Suprapubic skin (tissue), 4 donors: ENCODE measurements around the gene ARHGEF28. TPM values are rescaled to one million over a fixed set of nuclear protein-coding genes. Genes with fewer than 3 reads are reported as not detected.

Experiments used
- DNase-seq, 2 donors: peaks; one replicate each; pipeline ENCODE4 v3.0.0-alpha.2; 2019; ENCODE audit warnings: low spot score in 2 of 2
- H3K27ac ChIP-seq: fragments of 200-600 bp; sonication (generic); one replicate; pipeline ENCODE4 v1.5.1; 2019
- H3K27me3 ChIP-seq: fragments of 200-600 bp; sonication (generic); one replicate; pipeline ENCODE4 v1.5.1; 2019
- H3K36me3 ChIP-seq: fragments of 200-600 bp; sonication (generic); one replicate; pipeline ENCODE4 v1.5.1; 2019
- H3K4me1 ChIP-seq: fragments of 200-600 bp; sonication (generic); one replicate; pipeline ENCODE4 v1.5.1; 2019
- H3K4me3 ChIP-seq: fragments of 200-600 bp; sonication (generic); one replicate; pipeline ENCODE4 v1.5.1; 2019; ENCODE audit warnings: mild to moderate bottlenecking
- H3K9me3 ChIP-seq: fragments of 200-600 bp; sonication (generic); one replicate; pipeline ENCODE4 v1.5.1; 2019
- EP300 ChIP-seq: sonication (generic); formaldehyde crosslinking; IDR thresholded peaks from one replicate; pipeline ENCODE4 v1.6.1; 2017; ENCODE audit warnings: antibody characterized with exemption
- POLR2A ChIP-seq, 2 donors: fragments of 450-650 bp; IDR thresholded peaks; one replicate each; pipeline ENCODE4 v1.6.1; 2017; ENCODE audit warnings: antibody characterized with exemption in 2 of 2, mild to moderate bottlenecking in 2 of 2, moderate library complexity in 2 of 2
- POLR2AphosphoS5 ChIP-seq, 3 donors: sonication (generic); formaldehyde crosslinking; IDR thresholded peaks; one replicate each; pipeline ENCODE4 v1.6.1; 2017; ENCODE audit warnings: antibody characterized with exemption in 3 of 3
- WGBS: methylation state at CpG from one replicate; pipeline ENCODE4 v1.1.5; 2018; 5-methylcytosine and 5-hydroxymethylcytosine counted together
- total RNA-seq, 4 donors: library from RNA; depleted of rRNA; stranded (reverse); fragments of >200 nt; gene quantifications; one replicate each; pipeline ENCODE4 v1.1.0, GENCODE V29; 2016
- TF ChIP-seq, protein P1 (sequence below), 2 donors: fragments of 200-600 bp in 1 of 2; fragments of 450-650 bp in 1 of 2; sonication (generic) in 1 of 2; IDR thresholded peaks; one replicate each; pipeline ENCODE4 v1.5.1; 2016 to 2019; ENCODE audit warnings: antibody characterized with exemption in 2 of 2, mild to moderate bottlenecking in 1 of 2, moderate library complexity in 1 of 2

The ARHGEF28 gene
- total RNA-seq, 4 donors from 2014 or later: 25.6 to 104 (median 39.1) TPM

DNA sequence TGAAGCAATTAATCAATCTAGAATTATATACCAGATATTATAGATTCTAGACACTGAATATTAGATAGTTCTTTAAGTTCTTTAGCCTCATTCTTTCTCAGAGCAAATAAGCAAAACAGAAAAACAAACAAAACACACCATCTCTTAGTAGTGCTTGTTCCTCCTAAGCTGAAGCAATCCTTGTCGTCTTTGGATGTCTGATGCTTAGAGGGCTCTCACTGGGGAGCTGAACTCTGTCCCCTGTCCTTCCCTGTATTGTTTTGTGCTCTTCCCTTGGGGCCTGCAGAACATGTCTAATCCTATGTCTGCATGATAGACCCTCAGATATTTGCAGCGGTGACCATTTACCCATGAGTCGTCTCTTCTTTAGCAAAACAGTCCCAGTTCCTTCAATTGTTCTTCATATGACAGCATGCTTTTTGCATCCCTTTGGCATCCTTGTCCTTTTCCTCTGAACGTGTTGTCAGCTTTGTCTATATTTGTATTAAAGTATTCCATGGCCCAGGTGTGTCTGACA is 114.3 kb downstream of the ARHGEF28 start:
- WGBS: 66% methylated on average over 4 of the region's 4 CpGs
- H3K36me3 ChIP-seq: no peaks in the 10 kb centered on the region
- no peaks in the 10 kb centered on the region for H3K4me1 ChIP-seq
- H3K9me3 ChIP-seq: no peaks in the 10 kb centered on the region
- TF ChIP-seq POLR2A (IDR thresholded peaks at IDR 0.05) (no peak), POLR2AphosphoS5 (IDR thresholded peaks at IDR 0.05) (no peak), EP300 (no peak)
- TF ChIP-seq, protein P1, sequence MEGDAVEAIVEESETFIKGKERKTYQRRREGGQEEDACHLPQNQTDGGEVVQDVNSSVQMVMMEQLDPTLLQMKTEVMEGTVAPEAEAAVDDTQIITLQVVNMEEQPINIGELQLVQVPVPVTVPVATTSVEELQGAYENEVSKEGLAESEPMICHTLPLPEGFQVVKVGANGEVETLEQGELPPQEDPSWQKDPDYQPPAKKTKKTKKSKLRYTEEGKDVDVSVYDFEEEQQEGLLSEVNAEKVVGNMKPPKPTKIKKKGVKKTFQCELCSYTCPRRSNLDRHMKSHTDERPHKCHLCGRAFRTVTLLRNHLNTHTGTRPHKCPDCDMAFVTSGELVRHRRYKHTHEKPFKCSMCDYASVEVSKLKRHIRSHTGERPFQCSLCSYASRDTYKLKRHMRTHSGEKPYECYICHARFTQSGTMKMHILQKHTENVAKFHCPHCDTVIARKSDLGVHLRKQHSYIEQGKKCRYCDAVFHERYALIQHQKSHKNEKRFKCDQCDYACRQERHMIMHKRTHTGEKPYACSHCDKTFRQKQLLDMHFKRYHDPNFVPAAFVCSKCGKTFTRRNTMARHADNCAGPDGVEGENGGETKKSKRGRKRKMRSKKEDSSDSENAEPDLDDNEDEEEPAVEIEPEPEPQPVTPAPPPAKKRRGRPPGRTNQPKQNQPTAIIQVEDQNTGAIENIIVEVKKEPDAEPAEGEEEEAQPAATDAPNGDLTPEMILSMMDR (IDR thresholded peaks at IDR 0.05): no peak
- H3K4me3 ChIP-seq: no peak overlapping the region
- H3K27me3 ChIP-seq: no peaks in the 10 kb centered on the region
- H3K27ac ChIP-seq: no peak overlapping the region
- no peak for DNase-seq

GRCh38 chr5:73743161-73743560 is 117.2 kb downstream of the ARHGEF28 start:
- Histone ChIP-seq H3K4me3 (no peak overlapping the region), H3K27ac (no peak overlapping the region), H3K36me3 (no peaks in the 10 kb centered on the region), H3K27me3 (no peaks in the 10 kb centered on the region), H3K9me3 (no peaks in the 10 kb centered on the region), H3K4me1 (no peaks in the 10 kb centered on the region)
- no peak for DNase-seq
- TF ChIP-seq EP300 (no peak), POLR2AphosphoS5 (IDR thresholded peaks at IDR 0.05) (no peak), POLR2A (IDR thresholded peaks at IDR 0.05) (no peak)
- TF ChIP-seq, protein P1 (IDR thresholded peaks at IDR 0.05): no peak
- WGBS: 75% methylated on average over 2 of the region's 2 CpGs

DNA sequence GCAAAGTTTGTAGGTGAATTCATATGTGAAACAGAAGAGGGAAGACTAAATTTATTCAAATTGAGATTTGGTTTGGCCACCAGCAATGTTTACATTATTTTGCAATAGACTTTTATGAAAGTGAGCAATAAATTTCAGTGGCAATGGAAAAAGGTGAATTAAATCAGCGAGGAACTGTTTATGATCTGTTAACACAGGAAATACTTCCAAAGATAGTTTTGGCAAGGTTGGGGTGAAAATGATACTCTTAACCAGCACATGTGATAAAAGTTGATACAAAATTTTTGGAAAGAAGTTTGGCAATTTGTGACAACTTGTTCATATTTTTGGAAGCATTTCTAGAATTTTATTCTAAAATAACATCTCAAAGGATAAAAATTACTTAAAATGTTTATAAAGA is 119.8 kb downstream of the ARHGEF28 start:
- no peak overlapping the region for H3K27ac ChIP-seq
- H3K4me3 ChIP-seq: no peak overlapping the region
- no peaks in the 10 kb centered on the region for H3K4me1 ChIP-seq
- H3K36me3 ChIP-seq: no peaks in the 10 kb centered on the region
- 38% methylated on average over 1 of the region's 1 CpG for WGBS
- TF ChIP-seq, protein P1 (IDR thresholded peaks at IDR 0.05): no peak
- TF ChIP-seq POLR2AphosphoS5 (IDR thresholded peaks at IDR 0.05) (no peak), EP300 (no peak), POLR2A (IDR thresholded peaks at IDR 0.05) (no peak)
- DNase-seq: no peak
- no peaks in the 10 kb centered on the region for H3K27me3 ChIP-seq
- H3K9me3 ChIP-seq: no peaks in the 10 kb centered on the region

DNA sequence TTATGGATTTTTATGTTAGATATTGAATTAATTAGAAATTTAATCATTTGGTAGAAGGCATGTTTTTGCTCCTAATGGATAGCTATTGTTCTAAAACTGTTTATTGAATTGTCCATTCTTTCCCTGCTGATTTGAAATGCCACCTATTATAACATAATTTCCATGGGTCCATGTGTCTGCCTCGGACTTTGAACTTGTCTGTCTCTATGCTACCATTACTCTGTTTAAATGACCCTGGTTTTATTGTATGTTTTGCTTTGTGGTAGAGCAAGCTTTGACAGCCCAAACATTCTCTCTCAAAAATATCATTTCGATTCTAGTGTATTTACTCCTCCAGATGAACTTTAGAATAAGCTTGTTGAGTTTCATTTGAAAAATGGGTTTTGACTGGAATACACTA is 120.6 kb downstream of the ARHGEF28 start:
- H3K4me3 ChIP-seq: no peak overlapping the region
- H3K36me3 ChIP-seq: no peaks in the 10 kb centered on the region
- H3K27me3 ChIP-seq: no peaks in the 10 kb centered on the region
- no peak overlapping the region for H3K27ac ChIP-seq
- no peaks in the 10 kb centered on the region for H3K9me3 ChIP-seq
- H3K4me1 ChIP-seq: no peaks in the 10 kb centered on the region
- 85% methylated on average over 2 of the region's 2 CpGs for WGBS
- TF ChIP-seq POLR2A (IDR thresholded peaks at IDR 0.05) (no peak), EP300 (no peak), POLR2AphosphoS5 (IDR thresholded peaks at IDR 0.05) (no peak)
- TF ChIP-seq, protein P1 (IDR thresholded peaks at IDR 0.05): no peak
- DNase-seq: no peak

DNA sequence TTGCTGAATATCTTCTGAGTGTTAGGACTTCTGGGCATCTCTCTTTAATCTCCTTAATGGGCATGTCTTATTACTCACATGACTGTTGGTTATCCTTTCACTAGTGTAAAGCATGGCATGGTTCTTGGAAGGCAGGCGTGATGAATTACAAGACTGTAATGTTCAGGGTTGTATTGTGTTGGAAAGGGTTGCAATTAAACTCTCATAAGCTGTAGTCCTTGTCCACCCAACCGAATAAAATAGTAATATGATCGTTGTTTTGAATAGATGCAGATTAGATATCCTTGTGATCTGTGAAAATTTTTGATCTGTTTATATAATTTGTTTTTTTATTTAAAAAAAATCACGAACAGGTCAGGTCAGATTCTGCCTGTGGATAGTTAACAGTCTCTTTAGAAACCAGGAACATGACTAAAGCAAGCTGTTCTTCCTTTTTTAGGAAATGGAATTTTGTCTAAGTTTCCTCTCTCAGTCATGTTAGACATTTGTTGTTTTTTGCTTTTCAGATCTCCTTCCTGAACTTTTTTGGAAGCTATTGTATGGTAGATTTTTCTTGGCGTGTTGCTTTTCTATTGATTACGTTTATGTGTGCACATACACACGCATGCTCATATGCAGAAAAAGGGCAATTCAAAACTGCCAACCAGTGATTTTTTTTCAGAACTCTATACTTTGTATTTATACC is 121.8 kb downstream of the ARHGEF28 start:
- H3K27me3 ChIP-seq: no peaks in the 10 kb centered on the region
- TF ChIP-seq EP300: no peak
- TF ChIP-seq, protein P1 (IDR thresholded peaks at IDR 0.05): no peak
- TF ChIP-seq POLR2A (IDR thresholded peaks at IDR 0.05): no peak
- TF ChIP-seq POLR2AphosphoS5 (IDR thresholded peaks at IDR 0.05): no peak
- 71% methylated on average over 7 of the region's 7 CpGs for WGBS
- no peaks in the 10 kb centered on the region for H3K9me3 ChIP-seq
- DNase-seq: no peak
- no peaks in the 10 kb centered on the region for H3K36me3 ChIP-seq
- H3K4me3 ChIP-seq: no peak overlapping the region
- no peaks in the 10 kb centered on the region for H3K4me1 ChIP-seq
- no peak overlapping the region for H3K27ac ChIP-seq
